Effector CD8-positive, alpha-beta T cell (primary cell): Measurements from ENCODE around the gene PCSK7.
"Not testable (repeated sequence)": the region's sequence is repeated elsewhere in the genome, so short reads cannot be mapped to it uniquely, and the experiment has no call there.

ENCODE experiments used
- DNase-seq: peaks from one replicate; lab custom pipeline; 2025; lab: John Stamatoyannopoulos, UW

PCSK7 gene

GRCh38 chr11:117214404-117215110, 17.3 kb downstream of the PCSK7 start:
- DNase-seq, result no peak

GRCh38 chr11:117212697-117213355, 19.0 kb downstream of the PCSK7 start:
- no peak for DNase-seq

GRCh38 chr11:117210620-117211019, 21.3 kb downstream of the PCSK7 start:
- DNase-seq, result no peak

GRCh38 chr11:117209351-117210125, 22.3 kb downstream of the PCSK7 start:
- not testable (repeated sequence) for DNase-seq

- not testable (repeated sequence) for DNase-seq
Observed at GRCh38 chr11:117208710-117209109, 23.2 kb downstream of the PCSK7 start.

- not testable (repeated sequence) for DNase-seq
Observed at GRCh38 chr11:117207481-117207880, 24.4 kb downstream of the PCSK7 start.

GRCh38 chr11:117206859-117207258, 25.0 kb downstream of the PCSK7 start:
- not testable (repeated sequence) for DNase-seq

GRCh38 chr11:117206111-117206510, 25.8 kb downstream of the PCSK7 start:
- not testable (repeated sequence) for DNase-seq

- no peak for DNase-seq
Observed at GRCh38 chr11:117205211-117205818, 26.6 kb downstream of the PCSK7 start.

GRCh38 chr11:117204283-117205080, 27.4 kb downstream of the PCSK7 start:
- DNase-seq, result no peak

- DNase-seq, result no peak
Observed at GRCh38 chr11:117203069-117203407, 28.8 kb downstream of the PCSK7 start.

- no peak for DNase-seq
Observed at GRCh38 chr11:117202386-117203068, 29.3 kb downstream of the PCSK7 start.

GRCh38 chr11:117201658-117202305, 30.1 kb downstream of the PCSK7 start:
- DNase-seq, result no peak

GRCh38 chr11:117200813-117201657, 30.8 kb downstream of the PCSK7 start:
- DNase-seq, result no peak

GRCh38 chr11:117199916-117200812, 31.7 kb downstream of the PCSK7 start:
- no peak for DNase-seq

- no peak for DNase-seq
Observed at GRCh38 chr11:117199053-117199915, 32.6 kb downstream of the PCSK7 start, which contains the start of gene TAGLN. TAGLN (plus strand) TSS chr11:117199370; CDS start chr11:117203014, 3,644 bp downstream.

GRCh38 chr11:117198613-117199012, 33.3 kb downstream of the PCSK7 start:
- no peak for DNase-seq
